Breast epithelium (tissue), 4 donors: Measurements from ENCODE around the gene ARMC10. TPM values are rescaled to one million over a fixed set of nuclear protein-coding genes. Genes with fewer than 3 reads are reported as not detected.

Source experiments
- DNase-seq, 2 donors: peaks; one replicate each; pipeline ENCODE4 v3.0.0-alpha.2; 2019; ENCODE audit warnings: low spot score in 2 of 2
- H3K27ac ChIP-seq, 2 donors: fragments of 200-600 bp; sonication (generic) in 1 of 2; one replicate each; pipeline ENCODE4 v1.5.1; 2016 to 2019; ENCODE audit warnings: mild to moderate bottlenecking in 1 of 2
- H3K27me3 ChIP-seq, 2 donors: fragments of 200-600 bp; sonication (generic) in 1 of 2; one replicate each; pipeline versions ENCODE4 v1.5.1 to v1.6.0; 2017 to 2019; ENCODE audit warnings: control low read depth in 1 of 2, mild to moderate bottlenecking in 1 of 2
- H3K36me3 ChIP-seq: fragments of 200-600 bp; one replicate; pipeline ENCODE4 v1.5.1; 2019
- H3K4me1 ChIP-seq, 2 donors: fragments of 200-600 bp; sonication (generic); one replicate each; pipeline ENCODE4 v1.5.1; 2016 to 2019; ENCODE audit warnings: control low read depth in 1 of 2
- H3K4me3 ChIP-seq, 3 donors: fragments of 200-600 bp; sonication (generic); 1 replicate in 2 of 3; 2 replicates in 1 of 3; pipeline ENCODE4 v1.5.1; 2016 to 2019; ENCODE audit warnings: mild to moderate bottlenecking in 3 of 3, moderate library complexity in 2 of 3
- H3K9me3 ChIP-seq, 2 donors: fragments of 200-600 bp; sonication (generic) in 1 of 2; one replicate each; pipeline ENCODE4 v1.5.1; 2016 to 2019; ENCODE audit warnings: control low read depth in 1 of 2
- POLR2A ChIP-seq: fragments of 450-650 bp; IDR thresholded peaks from one replicate; pipeline ENCODE4 v1.6.1; 2016; ENCODE audit warnings: antibody characterized with exemption, mild to moderate bottlenecking, moderate library complexity
- POLR2AphosphoS5 ChIP-seq, 3 donors: sonication (generic); formaldehyde crosslinking; IDR thresholded peaks; one replicate each; pipeline ENCODE4 v1.6.1; 2017; ENCODE audit warnings: antibody characterized with exemption in 3 of 3
- intact Hi-C: fragments of 100-400 bp; cut with DNase I; formaldehyde crosslinking; loops from one replicate; pipeline ENCODE4 v1.15.1; 2023; ENCODE audit warnings: low total_unique reads
- total RNA-seq, 3 donors: library from RNA; depleted of rRNA; stranded (reverse); fragments of >200 nt; gene quantifications; one replicate each; pipeline ENCODE4 v1.1.0, GENCODE V29; 2016
- TF ChIP-seq, protein P1 (sequence below), 3 donors: fragments of 450-650 bp; IDR thresholded peaks; one replicate each; pipeline ENCODE4 v1.5.1; 2016 to 2017; ENCODE audit warnings: antibody characterized with exemption in 3 of 3, mild to moderate bottlenecking in 3 of 3, moderate library complexity in 3 of 3

The ARMC10 gene
- total RNA-seq, 3 donors from 2014 or later = 47.0 to 55.4 (median 49.8) TPM

DNA sequence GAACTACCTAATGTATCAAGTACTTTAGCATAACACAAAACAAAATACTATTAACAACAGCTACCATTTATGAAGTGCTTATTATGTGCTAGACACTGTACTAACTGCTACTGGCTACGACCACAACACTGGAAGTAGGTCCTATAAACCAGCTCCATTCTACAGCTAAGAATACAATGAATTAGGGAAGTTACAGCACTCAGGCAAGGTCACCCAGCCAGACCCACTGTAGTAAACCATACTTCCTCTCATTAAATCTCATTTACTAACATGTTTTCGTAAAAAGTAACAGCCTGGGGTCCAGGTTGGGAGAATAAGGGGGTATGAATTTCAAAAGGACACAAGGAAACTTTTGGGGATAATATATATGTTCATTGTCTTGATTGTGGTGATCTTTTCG lies 48.6 kb downstream of the ARMC10 start:
- H3K9me3 ChIP-seq = no peaks in the 10 kb centered on the region
- H3K27ac ChIP-seq = no peak overlapping the region
- no peaks in the 10 kb centered on the region for H3K4me1 ChIP-seq
- TF ChIP-seq, protein P1, sequence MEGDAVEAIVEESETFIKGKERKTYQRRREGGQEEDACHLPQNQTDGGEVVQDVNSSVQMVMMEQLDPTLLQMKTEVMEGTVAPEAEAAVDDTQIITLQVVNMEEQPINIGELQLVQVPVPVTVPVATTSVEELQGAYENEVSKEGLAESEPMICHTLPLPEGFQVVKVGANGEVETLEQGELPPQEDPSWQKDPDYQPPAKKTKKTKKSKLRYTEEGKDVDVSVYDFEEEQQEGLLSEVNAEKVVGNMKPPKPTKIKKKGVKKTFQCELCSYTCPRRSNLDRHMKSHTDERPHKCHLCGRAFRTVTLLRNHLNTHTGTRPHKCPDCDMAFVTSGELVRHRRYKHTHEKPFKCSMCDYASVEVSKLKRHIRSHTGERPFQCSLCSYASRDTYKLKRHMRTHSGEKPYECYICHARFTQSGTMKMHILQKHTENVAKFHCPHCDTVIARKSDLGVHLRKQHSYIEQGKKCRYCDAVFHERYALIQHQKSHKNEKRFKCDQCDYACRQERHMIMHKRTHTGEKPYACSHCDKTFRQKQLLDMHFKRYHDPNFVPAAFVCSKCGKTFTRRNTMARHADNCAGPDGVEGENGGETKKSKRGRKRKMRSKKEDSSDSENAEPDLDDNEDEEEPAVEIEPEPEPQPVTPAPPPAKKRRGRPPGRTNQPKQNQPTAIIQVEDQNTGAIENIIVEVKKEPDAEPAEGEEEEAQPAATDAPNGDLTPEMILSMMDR (IDR thresholded peaks at IDR 0.05) = no peak
- TF ChIP-seq POLR2AphosphoS5 (IDR thresholded peaks at IDR 0.05) (no peak), POLR2A (no peak)
- intact Hi-C loops = loop anchor here (5.0 kb wide), 1 partner anchor 226 kb away; no protein-coding TSS in a partner anchor
- no peaks in the 10 kb centered on the region for H3K27me3 ChIP-seq
- H3K36me3 ChIP-seq = no peaks in the 10 kb centered on the region
- DNase-seq = no peak
- H3K4me3 ChIP-seq = no peak overlapping the region

DNA sequence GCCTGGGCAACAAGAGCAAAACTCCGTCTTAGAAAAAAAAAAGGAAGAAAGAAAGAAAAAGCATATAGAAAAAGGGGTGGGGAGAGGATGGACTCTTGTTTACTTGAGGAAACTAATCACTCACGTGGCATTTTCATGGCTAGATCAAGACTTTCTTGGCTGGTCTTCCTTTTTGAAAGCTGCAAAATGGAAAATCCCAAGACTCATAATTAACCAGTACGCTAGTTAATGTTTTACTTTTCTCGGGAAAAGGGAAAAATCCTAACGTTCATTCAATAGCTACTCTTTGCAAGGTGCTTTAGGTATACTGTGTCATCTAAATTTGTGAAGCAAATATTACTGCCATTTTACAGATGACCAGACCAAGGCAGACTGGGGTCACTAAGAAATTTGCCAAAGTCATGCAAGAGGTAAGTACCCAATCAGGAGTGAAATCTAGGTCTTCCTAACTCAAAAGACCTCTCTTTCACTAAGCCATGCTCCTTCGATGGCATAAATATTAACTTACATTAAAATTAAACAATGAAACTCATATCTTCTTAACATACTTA lies 49.6 kb downstream of the ARMC10 start:
- intact Hi-C loops = loop anchor here (5.0 kb wide), 1 partner anchor 227 kb away; no protein-coding TSS in a partner anchor
- H3K27ac ChIP-seq = no peak overlapping the region
- TF ChIP-seq, protein P1 (IDR thresholded peaks at IDR 0.05) = no peak
- no peak for TF ChIP-seq POLR2A
- TF ChIP-seq POLR2AphosphoS5 (IDR thresholded peaks at IDR 0.05) = no peak
- no peaks in the 10 kb centered on the region for H3K4me1 ChIP-seq
- no peaks in the 10 kb centered on the region for H3K36me3 ChIP-seq
- H3K27me3 ChIP-seq = no peaks in the 10 kb centered on the region
- DNase-seq = no peak
- no peak overlapping the region for H3K4me3 ChIP-seq
- no peaks in the 10 kb centered on the region for H3K9me3 ChIP-seq

DNA sequence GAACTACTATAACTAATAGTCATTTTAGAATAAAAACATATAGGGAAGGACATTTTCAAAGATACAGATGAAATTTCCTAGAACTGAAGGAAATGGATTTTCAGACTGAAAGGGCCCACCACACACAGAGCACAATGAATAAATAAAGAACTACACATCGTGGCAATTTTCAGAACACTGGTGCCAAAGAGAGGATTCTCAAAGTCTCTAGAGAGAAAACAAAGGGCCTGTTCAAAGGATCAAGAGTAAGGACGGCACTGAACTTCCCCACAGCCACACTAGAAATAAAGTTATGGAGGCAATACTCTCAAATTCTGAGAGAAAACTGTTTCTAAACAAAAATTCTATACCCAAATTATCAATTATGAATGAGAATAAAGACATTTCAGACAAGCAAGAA lies 52.1 kb downstream of the ARMC10 start:
- Histone ChIP-seq H3K4me3 (no peak overlapping the region), H3K4me1 (no peaks in the 10 kb centered on the region), H3K27me3 (no peaks in the 10 kb centered on the region), H3K27ac (no peak overlapping the region), H3K9me3 (no peaks in the 10 kb centered on the region), H3K36me3 (no peaks in the 10 kb centered on the region)
- TF ChIP-seq POLR2A (no peak), POLR2AphosphoS5 (IDR thresholded peaks at IDR 0.05) (no peak)
- TF ChIP-seq, protein P1 (IDR thresholded peaks at IDR 0.05) = no peak
- no peak for DNase-seq
- intact Hi-C loops = no loop called here

DNA sequence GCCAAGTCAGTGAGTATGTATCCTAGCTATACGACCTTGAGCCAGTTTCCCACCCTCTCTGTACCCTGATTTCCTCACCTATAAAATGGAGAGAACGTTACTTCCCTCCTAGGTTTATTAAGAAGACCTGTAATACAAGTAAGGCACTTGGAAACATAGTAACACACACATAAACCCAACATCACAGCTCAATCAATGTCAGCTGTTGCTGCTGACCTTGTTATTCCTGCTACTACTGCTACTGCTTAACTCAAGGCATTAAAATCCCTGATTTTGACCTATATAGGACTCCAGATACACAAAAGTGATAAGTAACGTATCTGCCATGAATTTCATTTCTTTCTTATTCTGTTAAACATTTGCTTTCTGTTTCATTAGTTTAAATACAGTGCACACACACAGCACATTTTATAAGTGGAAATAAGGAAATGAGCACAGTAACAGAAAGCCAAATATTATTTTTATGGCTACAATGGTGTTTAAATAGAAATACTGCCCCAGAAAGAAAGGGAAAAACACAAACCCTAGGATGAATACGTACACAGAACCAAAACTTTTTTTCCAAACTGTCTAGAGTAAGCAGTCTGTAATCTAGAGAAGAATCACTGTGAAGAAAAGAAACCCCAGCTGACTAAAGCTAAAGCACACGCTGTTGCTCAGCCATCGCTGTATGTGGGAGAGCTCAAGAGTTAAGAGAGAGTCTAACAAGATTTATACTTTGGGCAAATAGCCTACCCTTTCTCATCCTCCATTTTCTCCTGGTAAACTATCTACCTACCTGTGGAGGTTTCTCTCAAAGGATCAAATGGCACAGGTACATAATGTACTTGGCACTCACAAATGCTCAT lies 55.0 kb downstream of the ARMC10 start:
- Histone ChIP-seq H3K27ac (no peak overlapping the region), H3K36me3 (no peaks in the 10 kb centered on the region), H3K4me3 (no peak overlapping the region), H3K27me3 (no peaks in the 10 kb centered on the region), H3K9me3 (no peaks in the 10 kb centered on the region), H3K4me1 (no peaks in the 10 kb centered on the region)
- intact Hi-C loops = no loop called here
- no peak for DNase-seq
- TF ChIP-seq, protein P1 (IDR thresholded peaks at IDR 0.05) = no peak
- no peak for TF ChIP-seq POLR2AphosphoS5 (IDR thresholded peaks at IDR 0.05)
- no peak for TF ChIP-seq POLR2A
